NCI-H524 (cell line): ENCODE measurements around the gene OTP.
"Not testable (repeated sequence)": the region's sequence is repeated elsewhere in the genome, so short reads cannot be mapped to it uniquely, and the experiment has no call there.

Experiments used
- DNase-seq, 2 experiments: peaks; one replicate each; lab custom pipeline; 2025; lab: John Stamatoyannopoulos, UW

Gene OTP

GRCh38 chr5:77608927-77609326 lies 29.6 kb downstream of the OTP start:
- not testable (repeated sequence) for DNase-seq

- DNase-seq, result no peak
These were observed 31.2 kb downstream of the OTP start for GRCh38 chr5:77607324-77607723.

GRCh38 chr5:77606279-77606678 lies 32.2 kb downstream of the OTP start:
- DNase-seq, result no peak

- DNase-seq, result no peak
These were observed 38.8 kb downstream of the OTP start for GRCh38 chr5:77599679-77600078.

GRCh38 chr5:77590347-77590746 lies 48.2 kb downstream of the OTP start:
- DNase-seq, result peak; percentile 40 to 82

GRCh38 chr5:77588175-77588574 lies 50.3 kb downstream of the OTP start:
- no peak for DNase-seq

- DNase-seq, result no peak
These were observed 52.4 kb downstream of the OTP start for GRCh38 chr5:77586101-77586500.

GRCh38 chr5:77582143-77582542 lies 56.4 kb downstream of the OTP start:
- DNase-seq, result not testable (repeated sequence)
